ENCODE measurements around the gene PPRC1.

PPRC1 gene

GRCh38 chr10:102195296-102195870, 62.5 kb downstream of the PPRC1 start:
- no peak for DNase-seq (ENCODE audit: low spot score)

- no peak for DNase-seq (ENCODE audit: low spot score)
These were observed 64.1 kb downstream of the PPRC1 start for GRCh38 chr10:102196893-102197292.

GRCh38 chr10:102198027-102198426, 65.2 kb downstream of the PPRC1 start:
- no peak for DNase-seq (ENCODE audit: low spot score)

Measured in SW480 (cell line).